Stimulated activated CD8-positive, alpha-beta memory T cell treated with anti-CD3 and anti-CD28 coated beads, Interleukin-2, amount 100 ng/mL, for 48 hours (primary cell): ENCODE data around the gene KCNN2.

Experiments used
- DNase-seq, 2 donors: peaks; one replicate each; pipeline ENCODE4 v3.0.0-alpha.2; 2020; ENCODE audit warnings: low read depth in 2 of 2

KCNN2 gene

DNA sequence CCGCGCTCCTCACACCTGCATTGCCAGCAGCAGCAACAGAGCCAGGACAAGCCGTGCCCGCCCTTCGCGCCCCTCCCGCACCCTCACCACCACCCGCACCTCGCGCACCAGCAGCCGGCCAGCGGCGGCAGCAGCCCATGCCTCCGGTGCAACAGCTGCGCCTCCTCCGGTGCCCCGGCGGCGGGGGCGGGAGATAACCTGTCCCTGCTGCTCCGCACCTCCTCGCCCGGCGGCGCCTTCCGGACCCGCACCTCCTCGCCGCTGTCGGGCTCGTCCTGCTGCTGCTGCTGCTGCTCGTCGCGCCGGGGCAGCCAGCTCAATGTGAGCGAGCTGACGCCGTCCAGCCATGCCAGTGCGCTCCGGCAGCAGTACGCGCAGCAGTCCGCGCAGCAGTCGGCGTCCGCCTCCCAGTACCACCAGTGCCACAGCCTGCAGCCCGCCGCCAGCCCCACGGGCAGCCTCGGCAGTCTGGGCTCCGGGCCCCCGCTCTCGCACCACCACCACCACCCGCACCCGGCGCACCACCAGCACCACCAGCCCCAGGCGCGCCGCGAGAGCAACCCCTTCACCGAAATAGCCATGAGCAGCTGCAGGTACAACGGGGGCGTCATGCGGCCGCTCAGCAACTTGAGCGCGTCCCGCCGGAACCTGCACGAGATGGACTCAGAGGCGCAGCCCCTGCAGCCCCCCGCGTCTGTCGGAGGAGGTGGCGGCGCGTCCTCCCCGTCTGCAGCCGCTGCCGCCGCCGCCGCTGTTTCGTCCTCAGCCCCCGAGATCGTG is 517 bp downstream of the KCNN2 start:
- DNase-seq: no peak

DNA sequence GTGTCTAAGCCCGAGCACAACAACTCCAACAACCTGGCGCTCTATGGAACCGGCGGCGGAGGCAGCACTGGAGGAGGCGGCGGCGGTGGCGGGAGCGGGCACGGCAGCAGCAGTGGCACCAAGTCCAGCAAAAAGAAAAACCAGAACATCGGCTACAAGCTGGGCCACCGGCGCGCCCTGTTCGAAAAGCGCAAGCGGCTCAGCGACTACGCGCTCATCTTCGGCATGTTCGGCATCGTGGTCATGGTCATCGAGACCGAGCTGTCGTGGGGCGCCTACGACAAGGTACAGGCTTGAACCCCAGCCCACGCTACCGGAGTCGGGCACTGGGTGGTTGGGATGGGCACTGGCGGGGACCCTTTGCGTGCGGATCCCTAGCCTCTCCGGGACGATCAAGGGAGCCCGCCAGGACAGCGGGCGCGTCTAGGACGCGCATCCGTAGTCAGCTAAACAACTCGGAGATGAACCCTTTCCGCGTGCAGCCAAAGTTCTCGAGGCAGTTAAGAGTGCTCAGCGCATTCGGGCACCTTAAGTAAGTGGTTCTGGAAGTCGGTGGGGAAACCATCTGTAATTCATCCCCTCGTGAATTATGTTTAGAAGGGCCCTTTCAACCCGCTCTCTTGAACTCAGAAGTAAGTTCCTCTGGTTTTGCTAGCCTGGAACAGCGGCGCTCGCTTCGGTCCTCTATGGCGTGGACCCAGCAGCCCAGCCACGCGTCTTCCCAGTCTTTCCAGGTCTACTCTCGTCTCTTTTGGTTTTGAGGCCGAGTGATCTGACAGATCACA is 1.3 kb downstream of the KCNN2 start:
- DNase-seq: no peak

DNA sequence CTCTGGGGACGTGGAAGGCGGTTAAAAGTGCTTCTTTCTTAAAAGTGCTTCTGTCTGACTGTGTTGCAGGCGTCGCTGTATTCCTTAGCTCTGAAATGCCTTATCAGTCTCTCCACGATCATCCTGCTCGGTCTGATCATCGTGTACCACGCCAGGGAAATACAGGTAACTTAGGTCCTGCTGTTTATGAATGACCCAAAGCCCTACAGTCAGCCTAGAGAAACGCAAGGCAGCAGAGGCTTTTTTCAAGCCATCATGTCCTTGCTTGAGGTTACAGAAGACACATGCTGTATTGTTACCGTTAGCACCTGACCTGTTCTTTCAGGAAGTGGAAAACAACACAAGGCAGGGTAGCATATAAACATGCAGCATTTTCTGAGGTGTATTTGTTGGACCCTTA is 2.0 kb downstream of the KCNN2 start:
- no peak for DNase-seq

DNA sequence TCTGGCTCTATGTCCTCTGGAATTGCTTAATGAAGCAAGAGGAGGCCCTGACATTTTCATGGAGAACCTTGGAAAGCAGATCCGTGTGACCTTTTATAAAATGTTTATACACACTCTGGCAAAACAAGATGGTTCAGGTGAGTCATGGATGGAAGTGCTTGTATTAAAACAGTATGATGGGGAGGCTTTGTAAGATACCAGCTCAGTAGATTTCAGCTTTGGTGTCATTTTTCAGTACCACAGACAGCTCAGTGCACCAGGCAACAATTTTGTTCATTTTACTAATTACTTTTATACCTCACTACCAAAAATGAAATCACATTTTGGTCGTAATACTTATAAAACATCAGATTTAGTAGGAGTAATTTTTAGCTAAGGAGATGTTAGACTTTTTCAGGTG is 5.2 kb downstream of the KCNN2 start:
- no peak for DNase-seq

DNA sequence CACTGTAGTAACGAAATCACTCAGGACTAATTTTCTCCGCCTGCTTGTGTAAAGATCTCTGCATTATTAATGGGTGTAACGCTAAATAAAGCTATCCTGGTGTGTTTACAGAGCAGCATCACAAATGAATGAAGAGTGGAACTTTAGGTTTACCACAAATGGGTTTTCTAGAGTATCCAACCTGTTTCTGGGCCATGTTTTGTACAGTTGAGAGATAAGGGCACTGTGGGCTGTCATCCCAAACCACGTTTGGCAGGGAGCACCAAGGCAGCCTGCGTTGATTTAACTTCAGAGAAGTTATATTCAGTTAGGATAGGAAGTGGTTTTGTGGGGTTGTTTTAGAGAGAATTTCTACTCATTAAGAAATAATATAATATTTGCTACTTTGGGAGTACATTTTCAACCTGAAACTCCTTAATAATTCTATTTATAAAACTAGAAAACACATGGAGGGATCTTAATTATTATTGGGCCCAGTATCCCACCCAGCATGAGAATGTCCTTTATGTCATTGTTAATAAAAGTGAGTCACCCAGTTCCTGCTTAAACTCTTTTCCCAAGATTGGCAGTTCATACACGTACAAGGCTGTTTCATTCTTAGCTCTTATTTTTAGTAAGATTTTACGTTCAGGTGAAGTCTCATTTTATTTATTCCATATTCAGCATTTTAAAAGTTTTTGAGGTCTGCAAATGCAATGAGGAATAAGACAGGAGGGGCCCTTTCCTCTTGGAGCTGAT is 8.0 kb downstream of the KCNN2 start:
- DNase-seq: no peak

DNA sequence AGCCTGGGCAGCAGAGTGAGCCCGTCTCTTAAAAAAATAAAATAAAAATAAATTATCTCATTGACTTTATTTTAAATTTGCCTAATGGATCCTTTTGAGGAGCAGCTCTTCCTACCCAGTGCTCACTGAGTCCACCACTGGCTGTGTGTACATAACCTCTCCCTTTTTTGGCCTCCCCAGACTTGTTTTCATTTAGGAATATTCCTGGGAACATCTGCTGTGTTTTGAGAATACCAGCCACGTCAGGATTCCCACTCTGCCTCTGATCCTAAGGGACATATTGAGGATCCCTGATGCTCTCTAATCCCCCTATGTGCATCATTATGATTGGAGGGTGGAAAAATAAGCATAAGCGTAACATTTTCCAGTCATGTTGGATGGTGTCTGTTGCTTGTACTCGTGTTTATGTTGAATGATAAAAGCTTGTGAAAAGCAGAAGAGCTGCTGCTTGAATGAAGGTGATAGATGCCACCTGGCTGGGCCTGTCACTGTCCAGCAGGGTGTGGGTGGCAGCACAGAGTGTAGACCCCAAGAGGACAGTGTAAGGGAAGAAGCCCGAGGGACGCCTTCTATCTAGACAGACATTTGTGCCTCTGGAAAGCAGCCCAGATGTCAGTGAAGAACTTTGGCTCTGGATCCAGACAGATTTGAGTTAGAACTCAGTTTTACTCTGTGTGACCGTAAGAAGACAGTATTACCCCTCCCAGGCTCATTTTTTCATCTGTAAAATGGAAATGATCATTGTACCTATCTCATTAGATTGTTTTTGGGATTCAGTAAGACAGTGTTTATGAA is 15.4 kb downstream of the KCNN2 start:
- no peak for DNase-seq

DNA sequence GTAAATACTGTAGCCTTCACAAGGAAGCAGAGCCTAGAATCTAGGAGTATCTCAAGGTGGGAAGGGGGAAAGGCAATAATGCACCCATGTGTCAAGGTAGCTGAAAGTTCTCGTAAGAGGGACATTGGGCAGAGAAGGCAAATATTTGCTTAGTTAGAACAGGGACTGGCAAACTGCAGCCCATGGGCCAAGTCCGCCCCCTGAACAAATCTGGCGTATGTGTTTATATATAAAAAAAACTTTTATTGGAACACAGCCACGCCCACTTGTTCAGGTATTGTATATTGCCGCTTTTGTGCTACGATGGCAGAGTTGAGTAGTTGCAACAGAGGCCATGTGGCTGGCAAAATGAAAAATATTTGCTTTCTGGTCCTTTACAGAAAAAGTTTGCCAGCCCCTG is 16.1 kb downstream of the KCNN2 start:
- no peak for DNase-seq

DNA sequence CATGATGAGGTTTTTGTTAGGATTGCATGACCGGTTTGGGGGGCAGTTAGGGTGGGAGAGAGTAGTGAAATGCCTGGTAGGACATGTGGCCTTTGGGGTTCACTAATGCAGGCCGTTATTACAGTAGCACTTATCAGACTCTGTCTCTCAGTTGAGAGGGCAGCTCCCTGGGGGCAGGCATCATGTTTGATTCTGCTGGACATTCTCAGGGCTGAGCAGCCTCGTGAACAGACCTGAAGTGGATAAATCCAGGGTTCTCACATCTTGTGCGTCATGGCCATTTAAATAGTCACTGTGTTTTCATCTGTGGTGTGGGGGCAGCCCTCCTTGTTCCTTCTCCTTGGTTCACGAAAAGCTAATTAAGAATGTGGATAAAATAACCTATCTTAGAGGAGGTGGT is 18.9 kb downstream of the KCNN2 start:
- no peak for DNase-seq

DNA sequence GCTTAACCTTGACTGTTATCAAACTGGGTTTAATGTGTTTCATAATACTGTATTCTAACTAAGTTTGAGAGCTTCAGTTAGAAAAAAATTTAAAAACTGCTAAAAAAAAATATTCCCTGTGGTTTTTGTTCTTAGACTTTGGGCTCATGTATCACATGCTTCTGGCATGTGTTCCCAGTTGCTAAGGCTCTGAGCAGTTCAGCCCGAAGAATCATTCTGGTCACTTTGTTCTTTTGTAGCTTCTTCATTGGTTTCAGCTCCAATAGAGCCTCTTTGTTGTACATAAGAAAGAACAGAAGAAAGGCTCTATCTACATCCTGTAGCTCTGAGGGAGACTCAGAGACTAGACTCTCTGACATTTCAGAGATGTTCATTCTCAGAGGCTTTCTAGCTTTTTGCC is 25.6 kb downstream of the KCNN2 start:
- no peak for DNase-seq

DNA sequence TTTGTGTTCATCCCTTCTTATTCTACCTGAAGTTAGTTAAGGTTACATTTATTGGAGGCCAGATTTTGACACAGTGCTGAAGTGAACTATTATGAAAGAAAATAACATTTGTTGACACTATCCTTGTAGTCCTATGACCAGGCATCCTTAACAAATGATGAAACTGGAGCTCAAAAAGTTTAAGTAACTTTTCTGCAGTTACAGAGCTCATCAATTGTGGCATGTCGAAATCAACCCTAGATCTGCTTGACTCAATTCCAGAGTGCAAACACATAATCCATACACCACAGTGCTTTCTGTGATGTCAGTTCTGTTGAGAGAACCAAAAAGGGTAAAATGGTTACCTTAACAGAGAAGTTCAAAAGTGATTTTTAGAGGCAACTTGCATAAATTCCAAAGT is 28.6 kb downstream of the KCNN2 start:
- no peak for DNase-seq

DNA sequence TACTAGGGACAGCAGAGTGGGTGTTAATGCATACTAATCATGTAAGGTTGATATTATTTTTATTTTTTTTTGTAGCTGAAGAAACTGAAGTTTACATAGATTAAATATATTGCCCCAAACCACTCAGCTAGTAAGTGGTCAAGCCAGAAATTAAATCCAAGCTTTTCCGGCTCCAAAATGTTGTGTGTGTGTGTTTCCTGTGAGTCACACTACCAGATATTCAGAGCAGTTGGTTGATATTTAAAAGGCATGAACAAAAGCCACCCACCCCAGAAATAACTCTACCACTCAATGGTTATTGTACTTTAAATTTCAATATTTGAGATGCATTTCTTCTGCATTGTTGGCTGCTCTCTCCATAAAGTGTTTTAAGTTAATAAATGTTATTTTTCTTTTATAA is 29.5 kb downstream of the KCNN2 start:
- DNase-seq: no peak

DNA sequence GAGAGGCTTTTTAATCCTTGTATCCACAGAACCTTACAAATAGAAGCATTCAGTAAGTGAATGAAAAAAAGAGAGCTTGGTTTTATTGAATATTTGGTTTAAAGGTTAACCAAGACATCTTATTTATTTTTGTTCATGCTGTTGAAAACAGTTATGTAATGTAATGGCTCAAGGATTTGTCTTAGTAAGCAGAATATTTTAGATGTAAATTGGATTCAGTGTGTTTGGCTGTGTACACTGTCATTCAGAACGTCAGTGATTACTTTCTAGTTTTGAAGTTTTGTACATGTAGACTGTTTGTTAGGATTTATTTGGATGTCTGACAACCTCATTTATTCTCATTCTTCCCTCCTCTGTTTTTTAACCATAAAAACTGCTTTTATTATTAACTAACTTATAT is 31.3 kb downstream of the KCNN2 start:
- DNase-seq: no peak

DNA sequence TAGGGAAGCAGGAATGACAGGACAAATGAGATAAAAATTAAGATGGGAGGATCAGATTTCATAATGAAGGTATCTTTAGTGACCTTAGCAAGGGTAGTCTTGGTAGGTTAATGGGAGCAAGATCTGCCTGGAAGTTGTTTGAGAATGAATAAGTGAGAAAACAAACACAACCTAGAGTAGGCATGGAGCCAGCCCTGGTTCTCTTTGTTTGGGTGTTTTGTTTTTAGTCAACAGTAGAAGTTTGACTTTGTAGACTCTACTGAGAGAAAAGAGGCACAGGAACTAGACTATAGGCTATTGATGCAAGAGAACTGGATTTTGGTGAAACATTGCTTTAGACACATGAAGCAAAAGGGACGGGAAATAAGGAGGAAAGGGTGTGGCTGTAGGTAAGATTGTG is 40.3 kb downstream of the KCNN2 start:
- DNase-seq: no peak

DNA sequence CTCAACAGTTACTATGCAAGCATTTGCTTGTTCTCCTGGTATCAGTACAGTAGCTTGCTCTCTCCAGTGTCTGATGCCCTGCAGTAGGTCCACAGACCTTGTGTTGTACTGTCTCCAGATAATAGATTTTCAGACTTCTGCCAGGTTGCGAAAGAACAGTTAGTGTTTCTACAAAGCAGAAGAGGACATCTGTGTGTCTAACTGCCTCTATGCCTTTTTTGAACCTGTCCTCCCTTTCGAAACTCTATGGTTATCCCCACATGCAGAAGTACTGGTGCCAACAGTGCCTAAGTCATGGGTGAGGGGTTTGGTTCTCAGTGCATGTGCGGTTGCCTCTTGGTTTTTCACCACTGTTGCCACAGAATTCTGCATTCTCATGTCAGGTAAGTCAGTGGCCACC is 45.9 kb downstream of the KCNN2 start:
- no peak for DNase-seq

DNA sequence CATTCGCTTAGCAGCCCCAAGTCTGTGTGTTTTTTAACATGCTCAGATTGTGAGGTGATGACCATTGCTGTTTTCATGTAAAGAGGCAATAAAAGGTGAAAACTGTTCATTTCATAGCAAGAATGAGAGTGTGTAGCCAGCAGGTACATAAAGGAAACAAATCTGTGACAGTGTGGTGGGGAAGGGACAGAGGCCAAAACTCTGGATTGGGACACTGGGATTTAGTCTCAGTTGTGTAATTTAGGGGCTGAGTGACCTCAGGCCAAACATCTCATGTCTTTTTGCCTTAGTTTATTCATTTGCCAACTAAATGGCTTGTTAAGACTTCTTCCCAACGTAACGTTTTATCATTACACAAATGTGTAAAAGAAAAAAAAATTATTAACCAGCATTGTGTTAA is 47.0 kb downstream of the KCNN2 start:
- no peak for DNase-seq

DNA sequence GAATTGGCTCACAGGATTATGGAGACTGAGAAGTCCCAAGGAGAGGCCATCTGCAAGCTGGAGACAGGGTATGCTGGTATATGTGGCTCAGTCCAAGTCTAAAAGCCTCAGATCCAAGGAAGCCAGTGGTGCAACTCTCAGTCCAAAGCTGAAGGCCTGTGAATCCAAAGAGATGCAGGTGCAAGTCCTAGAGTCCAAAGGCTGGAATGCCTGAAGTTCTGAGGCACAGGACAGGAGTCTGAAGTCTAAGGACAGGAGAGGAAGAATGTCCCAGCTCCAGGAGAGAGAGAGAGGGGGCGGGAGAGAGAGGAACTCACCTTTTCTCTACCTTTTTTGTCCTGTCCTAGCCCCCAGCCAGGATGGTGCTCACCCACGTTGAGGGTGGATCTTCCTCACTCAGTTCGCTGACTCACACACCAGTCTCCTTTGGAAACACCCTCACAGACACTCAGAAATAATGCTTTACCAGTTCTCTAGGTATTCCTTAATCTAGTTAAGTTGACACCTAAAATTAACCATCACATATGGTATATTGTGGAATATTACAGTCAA is 49.6 kb downstream of the KCNN2 start:
- DNase-seq: no peak

DNA sequence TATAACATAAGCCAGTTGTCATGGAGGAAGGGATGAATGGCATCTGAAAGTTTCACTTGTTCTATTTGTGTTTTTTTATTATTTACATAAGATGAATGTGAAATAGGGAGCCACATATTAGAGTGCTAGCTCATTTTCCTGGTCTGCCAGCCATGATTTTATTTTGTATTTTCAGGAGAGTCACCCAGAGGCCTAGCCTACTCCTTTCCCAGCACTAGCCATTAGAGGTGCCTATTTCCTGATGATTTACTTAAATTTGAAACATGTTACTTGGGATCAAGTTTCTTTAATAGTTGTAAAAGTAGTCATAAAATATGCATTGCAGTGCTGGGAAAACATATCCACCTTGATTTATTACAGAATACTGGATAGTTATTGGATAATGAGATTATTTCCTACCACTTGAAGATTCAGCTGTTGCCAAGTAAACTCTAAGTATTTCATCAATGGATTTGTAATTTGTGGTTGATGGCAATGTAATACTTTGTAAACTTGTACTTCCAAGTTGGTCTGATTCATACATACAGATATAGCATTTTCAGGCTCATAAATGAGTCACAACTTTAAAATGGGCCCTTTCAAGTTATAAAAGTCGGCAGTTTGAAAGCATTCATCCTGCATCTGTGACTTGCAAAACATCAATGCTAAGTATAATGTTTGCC is 50.8 kb downstream of the KCNN2 start:
- no peak for DNase-seq

DNA sequence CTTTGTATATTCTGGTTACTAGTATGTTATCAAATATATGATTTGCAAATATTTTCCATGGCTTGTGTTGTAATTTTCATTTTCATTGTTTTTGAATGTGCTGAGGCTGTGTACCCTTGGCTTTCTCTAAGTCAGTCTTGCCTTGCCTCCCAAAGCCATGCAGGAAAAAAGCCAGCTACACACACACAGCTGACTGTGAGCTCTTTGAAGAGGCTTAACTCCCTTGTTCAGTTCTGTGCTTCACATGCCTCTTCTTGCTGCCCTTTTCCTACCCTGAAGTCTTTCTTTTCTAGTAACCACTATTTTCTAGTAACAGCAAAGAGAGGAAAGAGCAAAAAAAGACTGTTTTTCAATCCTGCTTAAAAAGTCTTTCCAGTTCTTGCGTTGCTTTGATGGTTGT is 53.9 kb downstream of the KCNN2 start:
- no peak for DNase-seq

DNA sequence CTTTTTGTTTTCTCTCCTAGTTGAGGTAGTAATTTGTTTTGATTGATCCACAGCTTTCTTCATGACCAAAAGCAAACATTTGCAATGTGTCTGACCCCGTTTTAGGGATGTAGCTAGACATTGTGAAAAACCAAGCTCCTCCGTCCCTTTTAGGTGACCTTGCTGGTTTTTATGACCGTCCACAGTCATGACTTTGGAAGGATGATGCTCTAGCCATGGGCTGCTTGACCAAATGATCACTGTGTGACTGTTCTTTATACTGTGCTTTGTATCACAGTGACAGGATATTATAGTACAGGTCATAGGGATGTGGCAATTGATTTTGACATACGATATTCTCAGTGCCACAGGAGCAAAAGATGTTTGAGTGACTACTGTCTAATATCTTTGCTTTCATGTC is 54.4 kb downstream of the KCNN2 start:
- DNase-seq: no peak

DNA sequence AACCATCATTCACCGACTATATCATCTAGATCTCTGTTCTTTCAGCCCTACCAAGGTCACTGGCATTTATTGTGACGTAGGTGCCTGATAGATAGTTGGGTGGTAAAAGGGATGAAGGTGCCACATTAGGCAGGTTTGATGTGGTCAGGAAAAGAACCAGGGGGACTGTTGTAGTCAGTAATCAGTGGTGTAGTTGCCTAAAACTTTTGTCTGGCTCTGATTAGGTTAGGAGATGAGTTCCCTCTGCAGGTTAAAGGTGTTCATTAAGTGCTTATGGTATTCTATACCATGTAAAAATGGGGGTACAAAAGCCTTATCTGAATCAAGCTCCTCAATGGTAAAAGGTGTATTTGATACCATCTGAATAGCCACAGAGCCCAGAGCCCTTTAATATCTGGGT is 55.6 kb downstream of the KCNN2 start:
- DNase-seq: no peak
